OCI-LY1 (cell line): ENCODE measurements around the gene OGFOD1.

Source experiments
- H2AFZ ChIP-seq: fragments of 200-600 bp; sonication (generic), shearing (Covaris generic); 2 replicates; pipeline ENCODE4 v1.6.0; 2014; ENCODE audit warnings: antibody characterized with exemption, mild to moderate bottlenecking, low read length
- H3F3A ChIP-seq: fragments of 200-600 bp; sonication (generic), shearing (Covaris generic); 2 replicates; pipeline ENCODE4 v1.6.0; 2014; ENCODE audit warnings: mild to moderate bottlenecking, antibody characterized with exemption, low read length, moderate library complexity; ENCODE audit not compliant: insufficient read depth
- H3K27ac ChIP-seq: fragments of 200-600 bp; sonication (generic); 2 replicates; pipeline ENCODE4 v1.5.1; 2014; ENCODE audit warnings: low read length, mixed run types, mild to moderate bottlenecking, low read depth; ENCODE audit not compliant: poor library complexity, severe bottlenecking
- H3K27me3 ChIP-seq: fragments of 200-600 bp; sonication (generic); 2 replicates; pipeline ENCODE4 v1.6.0; 2014; ENCODE audit warnings: antibody characterized with exemption, mild to moderate bottlenecking, low read length, moderate library complexity; ENCODE audit not compliant: insufficient read depth
- H3K36me3 ChIP-seq: fragments of 200-600 bp; sonication (generic); 2 replicates; pipeline ENCODE4 v1.6.1; 2014; ENCODE audit warnings: mild to moderate bottlenecking, antibody characterized with exemption, low read length, moderate library complexity, mixed read lengths; ENCODE audit not compliant: insufficient read depth
- H3K4me1 ChIP-seq: fragments of 200-600 bp; sonication (generic); 2 replicates; pipeline ENCODE4 v1.5.1; 2014; ENCODE audit warnings: mild to moderate bottlenecking, low read length, moderate library complexity; ENCODE audit not compliant: insufficient read depth, severe bottlenecking
- H3K4me2 ChIP-seq: fragments of 200-600 bp; sonication (generic), shearing (Covaris generic); 2 replicates; pipeline ENCODE4 v1.6.1; 2014; ENCODE audit warnings: low read length
- H3K4me3 ChIP-seq: fragments of 200-600 bp; sonication (generic); 2 replicates; pipeline ENCODE4 v1.5.1; 2014; ENCODE audit warnings: low read length, low read depth, mild to moderate bottlenecking, mixed read lengths; ENCODE audit not compliant: poor library complexity, severe bottlenecking
- H3K79me2 ChIP-seq: fragments of 200-600 bp; shearing (Covaris generic); 2 replicates; pipeline ENCODE4 v1.6.1; 2016; ENCODE audit warnings: mixed run types, low read length, mixed read lengths; ENCODE audit not compliant: insufficient read depth
- H3K9ac ChIP-seq: fragments of 200-600 bp; sonication (generic), shearing (Covaris generic); 2 replicates; pipeline ENCODE4 v1.6.1; 2014; ENCODE audit warnings: mild to moderate bottlenecking, low read length, mixed read lengths
- H3K9me2 ChIP-seq: fragments of 200-600 bp; sonication (generic), shearing (Covaris generic); 2 replicates; pipeline ENCODE4 v1.6.1; 2014; ENCODE audit warnings: low read depth, mild to moderate bottlenecking, low read length, mixed read lengths
- H3K9me3 ChIP-seq: fragments of 200-600 bp; shearing (Covaris generic); 2 replicates; pipeline ENCODE4 v1.6.1; 2014; ENCODE audit warnings: low read length, mixed read lengths
- H4K20me1 ChIP-seq: fragments of 200-600 bp; sonication (generic), shearing (Covaris generic); 2 replicates; pipeline ENCODE4 v1.6.0; 2016; ENCODE audit warnings: mild to moderate bottlenecking, low read length; ENCODE audit not compliant: insufficient read depth
- EZH2 ChIP-seq: fragments of 200-600 bp; sonication (generic), shearing (Covaris generic); IDR thresholded peaks from 2 replicates; pipeline ENCODE4 v1.8.0; 2017; ENCODE audit warnings: borderline replicate concordance, mixed run types, mild to moderate bottlenecking, antibody characterized with exemption, low read length, moderate library complexity, mixed read lengths
- TF ChIP-seq, protein P1 (sequence below): fragments of 200-600 bp; sonication (generic), shearing (Covaris generic); IDR thresholded peaks from 2 replicates; pipeline ENCODE4 v1.5.1; 2017; ENCODE audit warnings: mild to moderate bottlenecking, antibody characterized with exemption, low read length, moderate library complexity, mixed read lengths

The OGFOD1 gene

DNA sequence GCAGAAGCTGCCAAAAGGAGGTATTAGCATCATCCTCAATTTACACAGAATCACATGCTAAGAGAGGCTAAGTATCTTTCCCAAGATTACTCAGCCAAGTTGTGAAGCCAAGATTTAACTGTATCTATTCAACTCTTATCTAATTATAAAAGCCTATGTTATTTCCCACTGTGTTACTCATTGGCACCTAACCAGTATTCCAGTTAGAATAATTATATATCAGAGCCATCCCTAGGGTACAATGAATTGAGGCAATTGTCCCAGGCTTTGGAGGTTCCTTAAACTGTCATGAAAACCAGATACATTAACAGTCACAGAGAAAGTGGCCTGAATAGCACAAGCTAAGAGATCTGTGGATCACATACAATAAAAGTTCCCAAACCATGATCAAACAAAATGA, 15.1 kb upstream of the OGFOD1 start:
- no peaks in the 10 kb centered on the region for H3K9me3 ChIP-seq
- H3K9ac ChIP-seq, result no peak overlapping the region
- no peak for TF ChIP-seq EZH2
- TF ChIP-seq, protein P1, sequence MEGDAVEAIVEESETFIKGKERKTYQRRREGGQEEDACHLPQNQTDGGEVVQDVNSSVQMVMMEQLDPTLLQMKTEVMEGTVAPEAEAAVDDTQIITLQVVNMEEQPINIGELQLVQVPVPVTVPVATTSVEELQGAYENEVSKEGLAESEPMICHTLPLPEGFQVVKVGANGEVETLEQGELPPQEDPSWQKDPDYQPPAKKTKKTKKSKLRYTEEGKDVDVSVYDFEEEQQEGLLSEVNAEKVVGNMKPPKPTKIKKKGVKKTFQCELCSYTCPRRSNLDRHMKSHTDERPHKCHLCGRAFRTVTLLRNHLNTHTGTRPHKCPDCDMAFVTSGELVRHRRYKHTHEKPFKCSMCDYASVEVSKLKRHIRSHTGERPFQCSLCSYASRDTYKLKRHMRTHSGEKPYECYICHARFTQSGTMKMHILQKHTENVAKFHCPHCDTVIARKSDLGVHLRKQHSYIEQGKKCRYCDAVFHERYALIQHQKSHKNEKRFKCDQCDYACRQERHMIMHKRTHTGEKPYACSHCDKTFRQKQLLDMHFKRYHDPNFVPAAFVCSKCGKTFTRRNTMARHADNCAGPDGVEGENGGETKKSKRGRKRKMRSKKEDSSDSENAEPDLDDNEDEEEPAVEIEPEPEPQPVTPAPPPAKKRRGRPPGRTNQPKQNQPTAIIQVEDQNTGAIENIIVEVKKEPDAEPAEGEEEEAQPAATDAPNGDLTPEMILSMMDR, result no peak
- no peak overlapping the region for H2AFZ ChIP-seq
- H3F3A ChIP-seq, result no peaks in the 10 kb centered on the region
- no peak overlapping the region for H3K27ac ChIP-seq
- peaks cover 82% of the 10 kb centered on the region for H3K36me3 ChIP-seq
- no peaks in the 10 kb centered on the region for H4K20me1 ChIP-seq
- H3K4me3 ChIP-seq, result no peak overlapping the region
- no peaks in the 10 kb centered on the region for H3K4me1 ChIP-seq
- H3K4me2 ChIP-seq, result no peak overlapping the region
- no peaks in the 10 kb centered on the region for H3K27me3 ChIP-seq
- H3K79me2 ChIP-seq, result no peaks in the 10 kb centered on the region
- no peaks in the 10 kb centered on the region for H3K9me2 ChIP-seq

DNA sequence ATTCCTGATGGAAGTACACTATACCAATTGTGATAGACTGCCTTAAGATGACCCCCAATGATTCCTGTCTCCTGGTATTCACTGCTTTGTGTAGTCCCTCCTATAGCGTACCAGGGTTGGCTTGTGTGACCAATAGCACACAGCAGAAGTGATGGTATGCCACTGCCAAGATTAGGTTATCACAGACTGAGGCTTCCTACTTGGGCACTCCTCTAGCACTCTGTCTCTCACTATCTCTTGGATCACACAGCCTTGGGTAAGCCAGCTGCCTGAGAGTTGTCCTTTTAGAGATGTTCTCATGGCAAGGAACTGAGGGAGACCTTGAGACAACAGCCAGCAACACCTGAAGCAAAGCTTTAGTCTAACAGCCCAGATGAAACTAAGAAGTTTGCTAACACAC, 13.3 kb upstream of the OGFOD1 start:
- Histone ChIP-seq H2AFZ (no peak overlapping the region), H3K4me1 (no peaks in the 10 kb centered on the region), H3K27ac (no peak overlapping the region), H3K9me3 (no peaks in the 10 kb centered on the region), H3K4me3 (no peak overlapping the region), H3K9ac (no peak overlapping the region), H3K27me3 (no peaks in the 10 kb centered on the region), H3F3A (no peaks in the 10 kb centered on the region), H4K20me1 (no peaks in the 10 kb centered on the region), H3K9me2 (no peaks in the 10 kb centered on the region), H3K4me2 (no peak overlapping the region), H3K79me2 (no peaks in the 10 kb centered on the region), H3K36me3 (peaks cover 82% of the 10 kb centered on the region)
- no peak for TF ChIP-seq EZH2
- TF ChIP-seq, protein P1, result no peak

DNA sequence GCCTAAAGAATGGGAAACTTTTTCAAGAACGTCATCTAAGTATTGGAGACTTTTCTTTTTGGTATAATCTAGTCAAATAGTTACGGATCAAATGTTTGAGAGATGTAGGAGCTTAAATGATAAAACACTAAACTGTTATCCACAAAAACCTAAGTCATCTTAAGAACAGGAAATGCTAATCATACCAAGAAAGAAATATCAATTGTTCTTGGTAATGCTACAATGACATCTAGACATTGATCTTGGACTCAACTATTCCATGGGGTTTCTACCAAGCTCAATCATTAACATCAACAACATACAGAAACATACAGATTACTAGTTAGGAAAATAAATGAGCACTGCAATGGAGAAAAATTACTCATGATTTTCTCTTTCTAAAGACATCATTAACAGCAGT, 4.1 kb upstream of the OGFOD1 start:
- Histone ChIP-seq H3K9me2 (no peaks in the 10 kb centered on the region), H3K9me3 (no peaks in the 10 kb centered on the region), H3F3A (no peaks in the 10 kb centered on the region), H4K20me1 (no peaks in the 10 kb centered on the region), H3K27me3 (no peaks in the 10 kb centered on the region), H3K27ac (no peak overlapping the region), H3K4me2 (peak overlapping the region; percentile 98; the same call in 1 of the 2 replicates), H3K79me2 (peaks cover 61% of the 10 kb centered on the region), H3K36me3 (peaks cover 57% of the 10 kb centered on the region), H3K4me1 (peaks cover 31% of the 10 kb centered on the region), H2AFZ (no peak overlapping the region), H3K9ac (no peak overlapping the region), H3K4me3 (no peak overlapping the region)
- TF ChIP-seq, protein P1, result no peak
